Osteocyte (in vitro differentiated cells): Measurements from ENCODE around the gene EXD3. TPM values are rescaled to one million over a fixed set of nuclear protein-coding genes. Genes with fewer than 3 reads are reported as not detected.

Experiments used
- DNase-seq: peaks from one replicate; pipeline ENCODE4 v3.0.0; 2021; ENCODE audit warnings: mixed read lengths; ENCODE audit not compliant: unreplicated experiment; ENCODE audit errors: extremely low spot score
- H3K27ac Mint-ChIP-seq: one replicate; pipeline ENCODE4 v1.8.0; 2021; ENCODE audit warnings: mild to moderate bottlenecking, mixed read lengths; ENCODE audit not compliant: unreplicated experiment
- H3K27me3 Mint-ChIP-seq: one replicate; pipeline ENCODE4 v1.8.0; 2021; ENCODE audit warnings: mixed read lengths; ENCODE audit not compliant: unreplicated experiment
- H3K36me3 Mint-ChIP-seq: one replicate; pipeline ENCODE4 v1.8.0; 2021; ENCODE audit warnings: mixed read lengths; ENCODE audit not compliant: unreplicated experiment
- H3K4me1 Mint-ChIP-seq: one replicate; pipeline ENCODE4 v1.8.0; 2021; ENCODE audit warnings: mixed read lengths; ENCODE audit not compliant: unreplicated experiment
- H3K4me3 Mint-ChIP-seq: one replicate; pipeline ENCODE4 v1.8.0; 2021; ENCODE audit warnings: mild to moderate bottlenecking, moderate library complexity, mixed read lengths; ENCODE audit not compliant: unreplicated experiment
- H3K9me3 Mint-ChIP-seq: one replicate; pipeline ENCODE4 v1.8.0; 2021; ENCODE audit warnings: mixed read lengths; ENCODE audit not compliant: unreplicated experiment
- CTCF ChIP-seq: fragments of 200-600 bp; sonication (generic); IDR thresholded peaks from 2 replicates; pipeline ENCODE4 v1.5.0; 2021; ENCODE audit warnings: antibody characterized with exemption, mild to moderate bottlenecking, moderate library complexity
- total RNA-seq: library from RNA; stranded (reverse); gene quantifications from 2 replicates; pipeline ENCODE4 v1.2.1, GENCODE V29; 2021

The EXD3 gene
- total RNA-seq, 1 donor from 2014 or later, result 21.5 TPM

GRCh38 chr9:137280474-137281344, 142.3 kb downstream of the EXD3 start:
- Mint-ChIP-seq H3K4me1 (peaks cover 14% of the 10 kb centered on the region), H3K9me3 (no peaks in the 10 kb centered on the region), H3K27me3 (no peaks in the 10 kb centered on the region), H3K4me3 (no peak overlapping the region), H3K27ac (no peak overlapping the region), H3K36me3 (no peaks in the 10 kb centered on the region)
- DNase-seq, result no peak
- TF ChIP-seq CTCF, result peak; percentile 64

GRCh38 chr9:137279741-137280473, 143.1 kb downstream of the EXD3 start:
- Mint-ChIP-seq H3K27me3 (no peaks in the 10 kb centered on the region), H3K36me3 (no peaks in the 10 kb centered on the region), H3K4me3 (no peak overlapping the region), H3K4me1 (peaks cover 22% of the 10 kb centered on the region), H3K9me3 (no peaks in the 10 kb centered on the region), H3K27ac (no peak overlapping the region)
- TF ChIP-seq CTCF, result no peak
- no peak for DNase-seq

- TF ChIP-seq CTCF, result no peak
- no peaks in the 10 kb centered on the region for H3K27me3 Mint-ChIP-seq
- no peak overlapping the region for H3K4me3 Mint-ChIP-seq
- H3K4me1 Mint-ChIP-seq, result peaks cover 26% of the 10 kb centered on the region
- H3K9me3 Mint-ChIP-seq, result no peaks in the 10 kb centered on the region
- no peak for DNase-seq
- no peak overlapping the region for H3K27ac Mint-ChIP-seq
- no peaks in the 10 kb centered on the region for H3K36me3 Mint-ChIP-seq
These were observed 143.9 kb downstream of the EXD3 start for GRCh38 chr9:137278721-137279711.

- no peaks in the 10 kb centered on the region for H3K27me3 Mint-ChIP-seq
- H3K9me3 Mint-ChIP-seq, result no peaks in the 10 kb centered on the region
- TF ChIP-seq CTCF, result no peak
- H3K4me1 Mint-ChIP-seq, result peaks cover 26% of the 10 kb centered on the region
- peaks cover 3% of the 10 kb centered on the region for H3K36me3 Mint-ChIP-seq
- DNase-seq, result no peak
- H3K27ac Mint-ChIP-seq, result peak overlapping the region; percentile 92
- H3K4me3 Mint-ChIP-seq, result no peak overlapping the region
These were observed 144.8 kb downstream of the EXD3 start for GRCh38 chr9:137278061-137278701.
